SK-N-MC (cell line): ENCODE data around the gene BCL2A1.

Source experiments
- DNase-seq: peaks from one replicate; pipeline ENCODE4 v3.0.0-alpha.2; 2011; ENCODE audit warnings: low read depth, low spot score
- H3K27ac ChIP-seq: fragments of 200-600 bp; sonication (generic); 2 replicates; pipeline ENCODE4 v1.5.1; 2016; ENCODE audit warnings: mixed run types
- H3K36me3 ChIP-seq: fragments of 200-600 bp; sonication (generic); 2 replicates; pipeline ENCODE4 v1.6.1; 2017; ENCODE audit warnings: antibody characterized with exemption, low read length, mixed read lengths; ENCODE audit not compliant: insufficient read depth
- H3K4me3 ChIP-seq: fragments of 200-600 bp; sonication (generic); 2 replicates; pipeline ENCODE4 v1.5.1; 2016
- H3K9ac ChIP-seq: fragments of 200-600 bp; sonication (generic); 2 replicates; pipeline ENCODE4 v1.8.0; 2017; ENCODE audit warnings: mixed run types, mixed read lengths; ENCODE audit not compliant: insufficient read length
- H3K9me3 ChIP-seq: fragments of 200-600 bp; sonication (generic); 2 replicates; pipeline ENCODE4 v1.6.1; 2017; ENCODE audit warnings: low read depth, mild to moderate bottlenecking, antibody characterized with exemption, low read length, moderate library complexity, mixed read lengths
- EZH2 ChIP-seq: fragments of 200-600 bp; sonication (generic); IDR thresholded peaks from one replicate; pipeline ENCODE4 v1.6.1; 2017; ENCODE audit warnings: antibody characterized with exemption
- FOXP2 ChIP-seq: optimal IDR thresholded peaks from 2 replicates; pipeline ENCODE3; 2011; ENCODE audit warnings: mild to moderate bottlenecking, moderate library complexity; ENCODE audit not compliant: insufficient read depth; ENCODE audit errors: extremely low read length, control extremely low read depth
- POLR2AphosphoS5 ChIP-seq: IDR thresholded peaks from 2 replicates; pipeline ENCODE4 v1.6.1; 2012; ENCODE audit warnings: mild to moderate bottlenecking, low read depth, low read length, borderline replicate concordance

BCL2A1 gene

GRCh38 chr15:79991826-79992225 lies 20.8 kb upstream of the BCL2A1 start:
- Histone ChIP-seq H3K4me3 (no peak overlapping the region), H3K9me3 (no peaks in the 10 kb centered on the region), H3K27ac (no peak overlapping the region), H3K36me3 (no peaks in the 10 kb centered on the region), H3K9ac (no peak overlapping the region)
- no peak for DNase-seq
- TF ChIP-seq EZH2 = no peak
- TF ChIP-seq FOXP2 = no peak
- no peak for TF ChIP-seq POLR2AphosphoS5

GRCh38 chr15:79990997-79991334 lies 20.0 kb upstream of the BCL2A1 start:
- Histone ChIP-seq H3K9me3 (no peaks in the 10 kb centered on the region), H3K4me3 (no peak overlapping the region), H3K27ac (no peak overlapping the region), H3K36me3 (no peaks in the 10 kb centered on the region), H3K9ac (no peak overlapping the region)
- DNase-seq = no peak
- TF ChIP-seq FOXP2 (no peak), EZH2 (no peak), POLR2AphosphoS5 (no peak)

- Histone ChIP-seq H3K4me3 (no peak overlapping the region), H3K9me3 (no peaks in the 10 kb centered on the region), H3K9ac (no peak overlapping the region), H3K27ac (no peak overlapping the region), H3K36me3 (no peaks in the 10 kb centered on the region)
- DNase-seq = no peak
- TF ChIP-seq EZH2 (no peak), POLR2AphosphoS5 (no peak), FOXP2 (no peak)
These were observed 19.4 kb upstream of the BCL2A1 start for GRCh38 chr15:79990280-79990996.

GRCh38 chr15:79989682-79990081 lies 18.7 kb upstream of the BCL2A1 start:
- Histone ChIP-seq H3K36me3 (no peaks in the 10 kb centered on the region), H3K4me3 (no peak overlapping the region), H3K9me3 (no peaks in the 10 kb centered on the region), H3K27ac (no peak overlapping the region), H3K9ac (no peak overlapping the region)
- TF ChIP-seq FOXP2 = no peak
- TF ChIP-seq POLR2AphosphoS5 = no peak
- no peak for DNase-seq

- no peak overlapping the region for H3K9ac ChIP-seq
- no peaks in the 10 kb centered on the region for H3K9me3 ChIP-seq
- no peak overlapping the region for H3K27ac ChIP-seq
- H3K36me3 ChIP-seq = no peaks in the 10 kb centered on the region
- no peak overlapping the region for H3K4me3 ChIP-seq
- DNase-seq = no peak
- TF ChIP-seq EZH2 (no peak), FOXP2 (no peak), POLR2AphosphoS5 (no peak)
These were observed 18.2 kb upstream of the BCL2A1 start for GRCh38 chr15:79989183-79989582.

- H3K4me3 ChIP-seq = no peak overlapping the region
- H3K9me3 ChIP-seq = no peaks in the 10 kb centered on the region
- H3K9ac ChIP-seq = no peak overlapping the region
- no peak for TF ChIP-seq EZH2
- no peak for TF ChIP-seq FOXP2
- TF ChIP-seq POLR2AphosphoS5 = no peak
- DNase-seq = no peak
- no peaks in the 10 kb centered on the region for H3K36me3 ChIP-seq
- H3K27ac ChIP-seq = no peak overlapping the region
These were observed 17.6 kb upstream of the BCL2A1 start for GRCh38 chr15:79988448-79989117.

- Histone ChIP-seq H3K9ac (no peak overlapping the region), H3K4me3 (no peak overlapping the region), H3K9me3 (no peaks in the 10 kb centered on the region), H3K27ac (no peak overlapping the region), H3K36me3 (no peaks in the 10 kb centered on the region)
- no peak for DNase-seq
- TF ChIP-seq FOXP2 (no peak), EZH2 (no peak), POLR2AphosphoS5 (no peak)
These were observed 17.0 kb upstream of the BCL2A1 start for GRCh38 chr15:79987969-79988368.

GRCh38 chr15:79987569-79987955 lies 16.6 kb upstream of the BCL2A1 start:
- no peaks in the 10 kb centered on the region for H3K36me3 ChIP-seq
- no peaks in the 10 kb centered on the region for H3K9me3 ChIP-seq
- no peak overlapping the region for H3K9ac ChIP-seq
- no peak overlapping the region for H3K27ac ChIP-seq
- DNase-seq = no peak
- no peak overlapping the region for H3K4me3 ChIP-seq
- no peak for TF ChIP-seq FOXP2
- TF ChIP-seq EZH2 = no peak
- TF ChIP-seq POLR2AphosphoS5 = no peak

- H3K27ac ChIP-seq = no peak overlapping the region
- no peak overlapping the region for H3K4me3 ChIP-seq
- H3K36me3 ChIP-seq = no peaks in the 10 kb centered on the region
- no peaks in the 10 kb centered on the region for H3K9me3 ChIP-seq
- no peak for TF ChIP-seq EZH2
- no peak for TF ChIP-seq POLR2AphosphoS5
- no peak for TF ChIP-seq FOXP2
- no peak for DNase-seq
- H3K9ac ChIP-seq = no peak overlapping the region
These were observed 10.9 kb upstream of the BCL2A1 start for GRCh38 chr15:79981831-79982455.
